GM21423 (cell line): Measurements from ENCODE around the gene ENOPH1.
"Not testable (repeated sequence)": the region's sequence is repeated elsewhere in the genome, so short reads cannot be mapped to it uniquely, and the experiment has no call there.

Experiments
- ATAC-seq: cut with Tn5 transposase; IDR thresholded peaks from one replicate; pipeline ENCODE4 v1.9.1; 2021; ENCODE audit warnings: mild to moderate bottlenecking, moderate library complexity; ENCODE audit not compliant: unreplicated experiment

The ENOPH1 gene

DNA sequence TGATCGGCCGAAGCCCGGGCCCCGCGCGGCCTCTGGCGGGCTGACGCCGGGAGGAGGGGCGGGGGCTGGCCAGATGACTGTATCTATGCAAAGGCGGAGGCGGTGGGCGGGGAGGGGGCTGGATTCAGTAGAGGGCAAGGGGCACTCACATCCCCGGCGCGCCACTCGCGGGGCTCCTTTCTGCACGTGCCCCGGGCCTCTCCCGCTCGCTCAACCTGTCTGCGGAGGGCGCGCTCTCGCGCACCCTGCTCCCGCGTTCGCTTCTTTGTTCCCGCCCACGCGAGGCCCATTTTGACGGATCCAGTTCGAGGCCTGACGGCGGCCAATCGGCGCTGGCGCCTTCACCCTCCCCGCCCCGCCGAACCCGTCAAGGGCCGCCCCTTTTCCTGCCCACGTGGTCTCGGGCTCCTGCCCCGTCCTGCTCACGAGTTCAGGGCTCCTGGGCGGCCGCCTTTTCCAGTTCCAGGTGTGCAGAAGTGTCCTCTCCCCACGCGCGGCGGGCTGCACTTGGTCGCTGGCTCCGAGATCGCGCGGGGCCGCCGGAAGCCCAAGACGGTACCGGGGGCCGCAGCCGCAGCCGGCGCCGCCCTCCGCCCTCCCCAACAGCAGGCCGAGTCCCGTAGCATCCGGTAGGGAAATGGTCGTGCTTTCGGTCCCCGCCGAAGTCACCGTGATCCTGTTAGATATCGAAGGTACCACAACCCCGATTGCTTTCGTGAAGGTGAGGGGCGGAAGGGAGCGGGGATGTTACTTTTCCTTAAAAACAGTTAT lies at the start of gene ENOPH1, which contains the start of gene HNRNPDL:
Gene ENOPH1, plus strand, starts transcription at position 398 of the 771 bp plus-strand sequence. Its CDS starts 240 bp downstream, at position 638.
Gene HNRNPDL, minus strand, starts transcription at position 270 of the 771 bp plus-strand sequence. CDS start 772 bp downstream, outside the sequence.
- peak; percentile 70 for ATAC-seq

DNA sequence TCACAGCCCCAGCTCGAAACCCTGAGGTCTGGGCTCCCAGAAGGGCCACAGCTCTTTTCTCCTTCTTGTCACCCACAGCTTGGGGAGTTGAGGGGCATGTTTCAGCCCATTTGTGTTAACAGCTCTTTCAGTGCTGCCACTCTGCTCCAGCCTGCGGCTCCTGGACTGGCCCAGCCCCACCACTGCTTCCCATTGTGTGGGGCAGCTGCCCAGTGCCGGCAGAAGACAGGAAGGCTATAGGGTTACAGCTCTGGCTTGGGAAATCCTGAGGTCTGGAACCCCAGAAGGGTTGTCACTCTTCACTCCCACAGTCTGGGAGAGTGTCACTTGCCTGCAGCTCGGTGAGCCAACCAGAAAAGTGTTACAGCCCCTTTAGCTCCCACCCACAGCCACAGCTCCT lies 49.6 kb upstream of the ENOPH1 start:
- no peak for ATAC-seq

DNA sequence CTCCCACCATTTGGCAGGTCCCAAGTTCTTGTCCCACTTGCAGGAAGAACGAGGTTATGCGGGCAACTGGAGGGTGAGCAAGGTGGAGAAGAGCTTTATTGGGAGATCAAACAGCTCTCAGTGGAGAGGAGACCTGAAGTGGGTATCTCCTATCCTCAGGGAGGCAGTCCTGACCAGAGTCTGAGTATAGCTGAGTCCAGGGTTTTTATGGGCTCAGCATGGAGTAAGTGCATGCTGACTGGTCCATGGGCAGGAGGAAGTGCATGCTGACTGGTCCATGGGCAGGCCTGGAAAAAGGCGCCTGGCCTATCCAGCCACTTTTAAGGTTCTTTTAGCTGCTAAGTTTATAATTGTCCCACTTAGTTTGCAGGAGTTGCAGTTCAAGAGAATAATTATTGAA lies 49.2 kb upstream of the ENOPH1 start:
- ATAC-seq: no peak

DNA sequence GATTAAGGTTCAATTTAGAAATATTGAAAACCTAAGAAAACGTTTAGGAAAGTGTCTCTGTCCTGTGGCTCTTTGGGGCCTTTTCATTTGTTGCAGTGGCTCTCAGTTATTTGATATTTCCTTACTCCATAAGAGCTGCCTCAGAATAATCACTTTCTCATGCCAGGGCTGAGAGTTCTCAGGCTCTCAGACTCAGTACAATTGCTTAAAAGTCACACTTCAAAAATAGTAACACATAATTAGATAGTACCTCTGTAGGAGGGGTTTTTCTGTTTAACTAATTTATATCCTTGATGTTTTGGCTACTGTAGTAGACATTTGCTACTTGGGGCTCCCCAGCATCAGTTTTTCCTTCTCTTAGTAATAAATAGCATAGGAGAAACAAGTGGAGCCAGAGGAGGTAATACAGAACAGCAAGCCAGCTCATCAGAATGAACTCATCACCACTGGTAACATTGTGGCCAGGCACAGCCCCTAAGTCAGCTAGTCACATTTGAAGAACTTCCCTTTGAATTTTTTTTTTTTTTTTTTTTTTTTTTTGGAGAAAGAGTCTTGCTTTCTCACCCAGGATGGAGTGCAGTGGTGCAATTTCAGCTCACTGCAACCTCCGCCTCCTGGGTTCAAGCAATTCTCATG lies 48.6 kb upstream of the ENOPH1 start:
- no peak for ATAC-seq

DNA sequence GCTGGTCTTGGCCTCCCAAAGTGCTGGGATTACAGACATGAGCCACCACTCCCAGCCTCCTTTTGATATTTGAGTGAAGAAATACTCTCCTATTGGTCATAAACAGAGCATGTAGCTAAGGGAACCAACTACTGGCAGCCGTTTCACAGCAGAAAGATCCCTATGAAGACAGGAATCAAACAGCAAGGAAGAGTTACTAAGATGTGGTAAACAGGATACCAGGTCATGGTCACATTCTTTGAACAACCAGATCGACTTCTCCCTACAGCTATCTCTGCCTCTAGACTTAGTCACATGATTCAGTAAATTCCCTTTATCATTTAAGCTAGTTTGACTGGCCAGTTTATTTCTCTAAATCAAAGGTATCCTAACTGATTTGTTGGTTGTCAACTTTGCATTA lies 47.6 kb upstream of the ENOPH1 start:
- no peak for ATAC-seq

DNA sequence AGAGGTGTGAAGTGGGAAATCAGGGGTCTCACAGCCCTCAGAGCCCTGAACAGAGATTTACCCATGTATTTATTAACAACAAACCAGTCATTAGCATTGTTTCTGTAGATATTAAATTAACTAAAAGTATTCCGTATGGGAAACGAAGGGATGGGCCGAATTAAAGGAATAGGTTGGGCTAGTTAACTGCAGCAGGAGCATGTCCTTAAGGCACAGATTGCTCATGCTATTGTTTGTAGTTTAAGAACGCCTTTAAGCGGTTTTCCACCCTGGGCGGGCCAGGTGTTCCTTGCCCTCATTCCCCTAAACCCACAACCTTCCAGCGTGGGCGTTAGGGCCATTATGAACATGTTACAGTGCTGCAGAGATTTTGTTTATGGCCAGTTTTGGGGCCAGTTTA lies 44.1 kb upstream of the ENOPH1 start:
- ATAC-seq: not testable (repeated sequence)

DNA sequence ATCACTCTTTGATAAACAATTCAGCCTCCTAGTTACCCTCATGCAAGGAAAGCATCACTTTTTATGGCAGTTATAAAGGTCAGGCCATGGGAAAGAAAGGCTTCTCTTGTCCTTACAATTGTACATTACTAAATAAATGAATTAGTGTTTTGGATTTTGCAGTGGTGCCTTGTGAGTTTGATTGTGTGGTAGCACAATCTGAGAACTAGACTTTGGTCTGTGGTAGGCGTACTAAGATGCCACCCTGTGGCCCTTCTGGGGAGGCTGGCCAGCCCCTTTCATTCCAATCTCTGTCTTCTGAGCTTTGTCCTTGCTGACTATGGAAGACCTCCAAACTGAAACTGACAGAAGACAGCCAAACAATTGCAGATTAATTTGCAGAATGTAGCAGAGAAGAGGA lies 42.0 kb upstream of the ENOPH1 start:
- no peak for ATAC-seq

DNA sequence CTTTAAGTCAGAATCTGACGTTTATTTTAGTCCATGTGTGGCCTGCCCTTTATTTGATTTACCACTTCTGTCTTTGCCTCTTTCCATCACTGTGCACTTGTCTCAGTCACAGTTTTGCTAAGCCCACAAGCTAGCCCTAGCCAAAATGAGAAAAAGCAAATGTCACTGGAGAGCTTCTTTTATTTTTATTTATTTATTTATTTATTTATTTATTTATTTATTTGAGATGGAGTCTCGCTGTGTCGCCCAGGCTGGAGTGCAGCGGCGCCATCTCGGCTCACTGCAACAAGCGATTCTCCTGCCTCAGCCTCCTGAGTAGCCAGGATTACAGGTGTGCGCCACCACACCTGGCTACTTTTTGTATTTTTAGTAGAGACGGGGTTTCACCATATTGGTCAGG lies 40.3 kb upstream of the ENOPH1 start:
- not testable (repeated sequence) for ATAC-seq

DNA sequence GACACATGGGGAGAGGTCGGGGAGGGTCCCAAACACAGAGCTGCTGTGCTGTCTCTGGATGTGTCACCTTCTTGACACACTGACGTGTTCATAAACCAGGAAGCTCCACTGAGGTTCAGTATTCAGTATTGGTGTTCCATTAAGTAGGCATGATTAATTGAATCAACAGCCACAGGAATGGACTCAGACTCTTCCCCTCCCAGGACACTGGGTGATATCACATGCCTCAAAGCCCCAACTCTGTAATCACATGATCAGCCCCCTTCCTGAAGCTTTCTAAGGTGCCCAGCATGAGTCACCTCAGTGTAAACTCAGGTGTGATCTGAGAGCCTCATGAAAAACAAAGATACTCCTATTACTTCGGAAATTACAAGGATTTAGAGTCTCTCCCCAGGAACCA lies 35.5 kb upstream of the ENOPH1 start:
- ATAC-seq: no peak

DNA sequence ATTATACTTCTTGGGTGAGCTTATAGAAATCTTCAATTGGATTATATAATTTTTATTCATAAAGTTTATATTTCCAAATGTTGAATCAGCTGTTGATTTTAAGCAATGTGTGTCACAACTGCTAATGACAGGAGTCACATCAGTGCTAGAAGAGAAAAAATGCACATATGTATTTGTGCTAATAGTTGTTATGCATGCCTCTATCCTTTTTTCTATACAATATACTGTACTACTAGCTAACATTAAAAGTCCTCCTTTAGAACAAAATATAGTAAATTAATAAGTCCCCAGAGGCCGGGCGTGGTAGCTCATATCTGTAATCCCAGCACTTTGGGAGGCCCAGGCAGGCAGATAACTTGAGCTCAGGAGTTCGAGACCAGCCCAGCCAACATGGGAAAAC lies 32.9 kb upstream of the ENOPH1 start:
- ATAC-seq: no peak

DNA sequence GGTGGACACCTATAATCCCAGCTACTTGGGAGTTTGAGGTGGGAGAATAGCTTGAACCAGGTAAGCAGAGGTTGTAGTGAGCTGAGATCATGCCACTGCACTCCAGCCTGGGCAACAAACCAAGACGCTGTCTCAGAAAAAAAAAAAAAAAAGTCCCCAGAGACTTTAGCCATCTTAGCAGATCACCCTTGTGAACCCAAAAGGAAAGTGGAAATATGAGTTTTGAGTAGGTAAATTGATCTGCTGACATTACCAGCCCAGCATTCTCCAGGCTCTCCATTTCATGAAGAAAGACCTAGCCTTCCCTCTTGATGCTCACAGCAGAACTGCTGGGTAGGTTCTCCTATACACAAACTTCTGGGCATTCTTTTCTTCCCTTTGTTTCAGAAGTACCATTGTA lies 32.1 kb upstream of the ENOPH1 start:
- ATAC-seq: no peak

DNA sequence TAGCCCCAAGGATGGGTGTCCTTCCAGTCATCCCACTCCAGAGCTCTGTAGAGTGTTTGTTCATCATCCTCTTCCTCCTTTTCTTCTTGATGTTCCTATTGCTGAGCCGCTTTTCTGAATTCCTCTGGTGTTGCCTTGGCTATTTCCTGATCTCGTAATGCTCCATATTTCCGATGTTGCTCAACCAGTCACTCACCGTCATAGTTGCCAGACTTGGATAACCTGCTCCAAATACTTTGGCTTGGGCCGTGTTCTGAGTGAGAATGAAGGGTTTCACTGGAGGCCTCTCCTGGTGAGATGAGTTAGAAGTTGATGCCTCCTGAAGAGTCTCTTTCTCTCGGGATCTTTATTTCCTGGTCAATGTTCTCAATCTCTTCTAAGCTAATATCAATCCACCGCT lies 28.8 kb upstream of the ENOPH1 start:
- ATAC-seq: no peak

DNA sequence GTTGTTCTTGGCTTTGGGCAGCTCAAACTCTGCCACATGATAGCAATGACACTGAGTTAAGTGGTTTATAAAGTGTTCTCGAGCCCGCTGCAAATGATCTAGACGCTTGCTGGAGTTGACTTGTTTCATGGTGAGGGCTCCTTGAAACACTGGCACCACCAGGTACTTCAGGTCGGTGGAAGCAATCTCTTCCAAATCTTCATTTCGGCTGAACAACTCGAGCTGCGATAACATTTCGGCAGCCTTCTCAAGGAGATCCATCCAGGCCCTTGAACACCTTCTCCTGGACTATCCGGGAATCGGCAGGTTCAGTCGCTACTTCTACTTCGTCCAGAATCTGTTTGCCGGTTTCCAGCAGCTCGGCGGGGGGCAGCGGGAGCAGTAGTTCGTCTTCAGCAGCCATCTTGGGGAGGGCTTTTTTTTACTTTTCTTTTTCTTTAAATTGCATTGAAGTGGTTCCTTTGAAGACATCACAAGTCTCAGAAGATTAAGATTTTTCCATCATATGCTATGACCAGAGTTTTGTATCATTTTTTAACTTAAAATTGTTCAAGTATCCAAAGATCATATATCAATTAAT lies 28.1 kb upstream of the ENOPH1 start:
- no peak for ATAC-seq

DNA sequence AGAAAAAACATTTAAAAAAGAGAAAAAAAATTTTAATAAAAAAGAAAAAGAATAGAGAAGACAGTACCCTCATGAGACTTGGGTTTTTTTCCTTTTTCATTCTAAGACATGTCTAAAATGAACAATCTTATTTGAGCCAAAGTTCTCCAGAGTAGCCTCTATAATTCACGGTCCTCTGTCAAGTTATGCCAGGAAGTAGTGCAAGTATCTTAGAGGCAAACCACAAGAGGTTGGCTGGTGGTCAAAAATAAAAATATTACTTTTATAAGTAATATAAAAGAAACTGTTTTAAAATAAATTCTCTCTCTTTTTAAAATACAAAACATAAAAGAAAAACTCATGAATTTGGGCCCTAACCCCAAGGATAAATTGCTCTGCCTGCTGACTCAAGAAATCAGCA lies 26.7 kb upstream of the ENOPH1 start:
- no peak for ATAC-seq

DNA sequence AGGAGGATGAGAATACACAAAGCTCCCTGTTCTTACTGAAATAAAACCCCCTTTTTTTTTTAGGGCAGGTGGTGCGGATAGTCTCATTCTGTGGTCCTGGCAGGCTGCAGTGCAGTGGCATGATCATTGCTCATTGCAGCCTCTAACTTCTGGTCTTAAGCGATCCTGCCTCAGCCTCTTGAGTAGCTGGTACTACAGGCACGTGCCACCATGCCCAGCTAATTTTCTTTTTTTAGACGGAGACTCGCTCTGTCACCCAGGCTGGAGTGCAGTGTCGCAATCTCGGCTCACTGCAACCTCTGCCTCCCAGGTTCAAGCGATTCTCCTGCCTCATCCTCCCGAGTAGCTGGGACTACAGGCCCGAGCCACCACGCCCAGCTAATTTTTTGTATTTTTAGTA lies 15.3 kb upstream of the ENOPH1 start:
- not testable (repeated sequence) for ATAC-seq

DNA sequence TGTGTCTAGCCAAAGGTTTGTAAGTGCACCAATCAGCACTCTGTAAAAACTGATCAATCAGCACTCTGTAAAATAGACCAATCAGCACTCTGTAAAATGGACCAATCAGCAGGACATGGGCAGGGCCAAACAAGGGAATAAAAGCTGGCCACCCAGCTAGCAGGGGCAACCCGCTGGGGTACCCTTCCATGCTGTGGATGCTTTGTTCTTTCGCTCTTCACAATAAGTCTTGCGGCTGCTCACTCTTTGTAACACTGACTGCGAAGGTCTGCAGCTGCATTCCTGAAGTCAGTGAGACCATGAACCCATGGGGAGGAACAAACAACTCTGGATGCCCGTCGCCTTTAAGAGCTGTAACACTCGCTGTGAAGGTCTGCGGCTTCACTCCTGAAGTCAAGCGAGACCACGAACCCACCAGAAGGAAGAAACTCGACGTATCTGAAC lies 14.4 kb upstream of the ENOPH1 start:
- ATAC-seq: no peak

DNA sequence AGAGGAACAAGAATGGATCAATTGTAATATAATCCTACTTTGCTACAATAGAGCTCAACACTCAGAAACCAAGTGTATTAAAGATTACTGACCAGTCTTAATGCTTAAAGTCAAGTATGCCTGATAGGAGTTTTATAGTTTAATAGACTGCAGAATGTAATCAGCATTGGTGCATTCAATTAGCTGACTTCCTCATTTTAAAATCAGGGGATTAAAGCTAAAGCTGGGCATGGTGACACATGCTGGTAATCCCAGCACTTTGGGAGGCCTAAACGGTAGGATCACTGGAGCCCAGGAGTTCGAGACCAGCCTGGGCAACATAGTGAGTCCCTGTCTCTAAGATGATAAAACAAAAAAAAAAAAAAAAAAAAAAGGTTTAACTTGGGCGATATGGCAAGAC lies 10.9 kb upstream of the ENOPH1 start:
- ATAC-seq: no peak

DNA sequence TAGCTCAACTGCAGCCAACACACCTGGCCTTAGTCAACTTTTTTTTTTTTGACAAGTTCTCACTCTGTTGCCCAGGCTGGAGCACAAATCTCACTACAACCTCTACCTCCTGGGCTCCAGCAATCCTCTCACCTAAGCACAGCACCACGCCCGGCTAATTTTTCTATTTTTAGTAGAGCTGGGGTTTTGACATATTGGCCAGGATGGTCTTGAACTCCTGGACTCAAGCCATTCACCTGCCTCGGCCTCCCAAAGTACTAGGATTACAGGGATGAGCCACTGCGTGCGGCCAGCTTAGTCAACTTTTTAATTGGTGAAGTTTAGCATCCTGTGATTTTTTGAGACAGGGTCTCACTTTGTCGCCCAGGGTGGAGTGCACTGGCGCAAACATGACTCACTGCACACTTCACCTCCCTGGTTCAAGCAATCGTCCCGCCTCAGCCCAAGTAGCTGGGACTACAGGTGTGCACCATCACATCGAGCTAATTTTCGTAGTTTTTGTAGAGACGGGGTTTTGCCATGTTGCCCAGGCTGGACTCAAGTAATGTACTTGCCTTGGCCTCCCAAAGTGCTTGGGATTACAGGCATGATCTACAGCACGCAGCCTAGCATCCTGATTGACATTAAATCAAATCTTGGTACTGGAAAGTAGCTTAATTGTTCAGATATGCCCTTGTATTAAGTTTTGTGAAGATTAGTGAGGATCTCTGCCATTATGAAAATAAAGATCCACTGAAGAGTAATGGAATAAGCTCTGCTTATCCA lies 8.4 kb upstream of the ENOPH1 start:
- ATAC-seq: no peak

DNA sequence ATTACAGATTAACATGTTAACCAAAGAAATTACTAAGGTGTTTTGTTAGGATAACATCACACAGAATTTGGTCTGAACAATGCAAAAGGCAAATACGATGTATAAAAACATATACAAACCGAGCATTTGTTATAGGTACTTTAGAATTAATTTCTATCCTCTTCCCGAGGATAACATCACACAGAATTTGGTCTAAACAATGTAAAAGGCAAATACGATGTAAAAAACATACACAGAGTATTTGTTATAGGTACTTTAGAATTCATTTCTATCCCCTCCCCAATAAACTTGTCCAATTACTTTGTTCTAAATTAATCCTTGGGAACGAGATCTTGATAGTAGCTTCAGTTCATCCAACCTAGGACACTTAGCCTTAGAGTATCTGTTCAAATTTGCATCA lies 7.8 kb upstream of the ENOPH1 start:
- ATAC-seq: no peak

DNA sequence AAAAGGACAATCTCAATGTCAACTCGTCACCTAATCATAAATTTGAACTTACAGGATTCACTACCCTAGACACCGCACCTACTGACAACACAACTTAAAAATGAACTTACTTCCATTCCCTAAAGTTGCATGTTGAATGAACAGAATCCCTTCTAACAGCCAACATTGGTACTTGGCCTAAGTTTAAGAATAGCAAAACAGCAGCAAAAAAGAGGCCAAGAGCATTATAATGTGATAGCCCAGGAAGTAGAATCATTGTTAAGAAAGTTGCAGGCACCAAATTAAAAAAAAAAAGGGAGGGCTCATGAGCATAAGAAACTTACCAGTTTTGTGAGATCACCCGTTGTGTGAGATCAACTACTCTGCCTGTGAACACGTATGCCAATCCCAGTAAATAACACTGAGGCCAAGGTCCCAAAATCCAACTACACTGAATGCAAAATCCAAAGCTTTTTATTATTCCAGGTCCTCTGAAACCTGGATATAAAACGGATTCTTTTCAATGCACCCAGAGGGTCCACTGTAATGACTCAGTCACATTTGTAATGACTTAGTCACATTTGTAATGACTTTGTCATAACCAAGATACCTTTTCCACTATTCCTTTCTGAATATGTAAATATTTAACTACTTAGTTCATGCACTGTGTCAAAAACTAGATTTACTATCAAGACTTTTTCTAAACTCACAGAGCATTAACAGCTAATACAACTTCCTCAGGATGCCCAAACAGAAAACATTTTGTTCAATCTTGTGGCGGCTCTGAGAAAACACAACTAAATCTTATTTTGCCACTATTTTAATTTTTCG lies 6.9 kb upstream of the ENOPH1 start:
- no peak for ATAC-seq
